ENCODE data around the gene ELL2. TPM values are rescaled to one million over a fixed set of nuclear protein-coding genes. Genes with fewer than 3 reads are reported as not detected.

Gene ELL2
- polyA plus RNA-seq, 3 donors = 3.1 to 8.1 (median 5.8) TPM

DNA sequence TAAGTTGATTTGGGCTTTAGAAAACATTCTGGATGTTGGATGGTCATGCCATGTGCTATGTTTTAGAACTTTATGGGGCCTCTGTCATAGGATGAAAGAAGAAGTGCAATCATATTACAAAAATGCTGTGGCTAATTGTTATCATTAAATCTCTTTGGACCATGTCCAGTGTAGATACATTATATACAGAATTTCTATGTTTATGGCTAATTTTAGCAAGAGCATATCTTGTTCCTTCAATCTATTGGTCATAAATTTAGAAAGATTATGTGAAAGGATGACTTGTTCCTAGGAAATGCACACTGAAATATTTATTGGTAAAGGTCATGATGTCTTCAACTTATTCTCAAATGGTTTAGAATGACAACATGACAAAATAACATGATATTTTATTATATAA, 42.4 kb upstream of the ELL2 start:
- H2AFZ ChIP-seq (ENCODE audit: insufficient read depth, low read depth, low read length, poor library complexity, severe bottlenecking) = no peak overlapping the region
- intact Hi-C loops (cut with micrococcal nuclease) = no loop called here
- no peaks in the 10 kb centered on the region for H3K36me3 Mint-ChIP-seq
- H4K20me1 ChIP-seq (ENCODE audit: insufficient read depth, low read length) = no peaks in the 10 kb centered on the region
- H3K27me3 Mint-ChIP-seq (ENCODE audit: low read depth in 3 of 3) = peaks cover 0 to 2% (median 0%) of the 10 kb centered on the region in 3 donors
- TF ChIP-seq, protein P1, sequence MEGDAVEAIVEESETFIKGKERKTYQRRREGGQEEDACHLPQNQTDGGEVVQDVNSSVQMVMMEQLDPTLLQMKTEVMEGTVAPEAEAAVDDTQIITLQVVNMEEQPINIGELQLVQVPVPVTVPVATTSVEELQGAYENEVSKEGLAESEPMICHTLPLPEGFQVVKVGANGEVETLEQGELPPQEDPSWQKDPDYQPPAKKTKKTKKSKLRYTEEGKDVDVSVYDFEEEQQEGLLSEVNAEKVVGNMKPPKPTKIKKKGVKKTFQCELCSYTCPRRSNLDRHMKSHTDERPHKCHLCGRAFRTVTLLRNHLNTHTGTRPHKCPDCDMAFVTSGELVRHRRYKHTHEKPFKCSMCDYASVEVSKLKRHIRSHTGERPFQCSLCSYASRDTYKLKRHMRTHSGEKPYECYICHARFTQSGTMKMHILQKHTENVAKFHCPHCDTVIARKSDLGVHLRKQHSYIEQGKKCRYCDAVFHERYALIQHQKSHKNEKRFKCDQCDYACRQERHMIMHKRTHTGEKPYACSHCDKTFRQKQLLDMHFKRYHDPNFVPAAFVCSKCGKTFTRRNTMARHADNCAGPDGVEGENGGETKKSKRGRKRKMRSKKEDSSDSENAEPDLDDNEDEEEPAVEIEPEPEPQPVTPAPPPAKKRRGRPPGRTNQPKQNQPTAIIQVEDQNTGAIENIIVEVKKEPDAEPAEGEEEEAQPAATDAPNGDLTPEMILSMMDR (IDR thresholded peaks at IDR 0.05) = no peak
- no peaks in the 10 kb centered on the region for H3K27me3 ChIP-seq (ENCODE audit: control insufficient read depth in 2 of 2, insufficient read depth in 2 of 2, low read length in 2 of 2)
- no peak overlapping the region for H3K4me2 ChIP-seq (replicated peaks; ENCODE audit: extremely low read depth, low read length, poor library complexity, severe bottlenecking)
- H3K36me3 ChIP-seq (replicated peaks in 1 of 2; ENCODE audit: control insufficient read depth in 1 of 2, insufficient read depth in 2 of 2, low read length in 2 of 2) = no peaks in the 10 kb centered on the region
- H3K4me3 Mint-ChIP-seq = no peak overlapping the region
- H3K9me3 ChIP-seq (replicated peaks in 1 of 2; ENCODE audit: control insufficient read depth in 1 of 2, insufficient read depth in 1 of 2, low read length in 2 of 2) = no peaks in the 10 kb centered on the region
- H3K4me3 ChIP-seq (replicated peaks in 1 of 3; ENCODE audit: low read depth in 2 of 3, low read length in 3 of 3) = no peak overlapping the region
- peaks cover 0 to 2% (median 0%) of the 10 kb centered on the region in 7 donors for H3K9me3 Mint-ChIP-seq
- no peaks in the 10 kb centered on the region for H3K4me1 ChIP-seq (ENCODE audit: control insufficient read depth in 1 of 2, insufficient read depth in 2 of 2, low read length in 2 of 2)
- no peak overlapping the region for H3K9ac ChIP-seq (ENCODE audit: insufficient read depth, low read length, poor library complexity, severe bottlenecking)
- H3K79me2 ChIP-seq (ENCODE audit: insufficient read depth, low read length) = no peaks in the 10 kb centered on the region
- no peak overlapping the region for H3K27ac ChIP-seq (ENCODE audit: low read depth in 1 of 2, low read length in 2 of 2)
- no peak for DNase-seq
- H3K27ac Mint-ChIP-seq = no peak overlapping the region
- no peaks in the 10 kb centered on the region for H3K4me1 Mint-ChIP-seq

DNA sequence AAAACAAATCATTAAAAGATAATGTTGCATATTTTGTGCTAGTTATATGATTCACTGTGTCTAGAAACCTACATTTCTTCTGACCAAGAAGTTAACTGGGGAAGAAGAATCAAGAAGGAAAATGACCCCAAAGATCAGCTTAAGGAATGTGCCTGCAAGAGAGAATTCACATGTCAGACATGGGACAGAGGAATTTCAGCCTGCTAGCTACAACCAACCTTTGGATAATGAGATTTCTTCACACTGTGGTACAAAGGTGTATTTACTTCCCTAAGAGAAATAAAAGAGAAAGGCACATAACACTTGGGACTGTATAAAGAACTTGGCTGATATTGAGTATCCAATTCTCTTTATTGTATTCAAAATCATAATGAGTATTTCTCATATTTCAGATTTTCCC, 39.6 kb upstream of the ELL2 start:
- TF ChIP-seq, protein P1 (IDR thresholded peaks at IDR 0.05) = no peak
- peaks cover 0 to 2% (median 0%) of the 10 kb centered on the region in 7 donors for H3K9me3 Mint-ChIP-seq
- H3K4me1 Mint-ChIP-seq = no peaks in the 10 kb centered on the region
- H4K20me1 ChIP-seq (ENCODE audit: insufficient read depth, low read length) = no peaks in the 10 kb centered on the region
- no peak overlapping the region for H3K4me3 ChIP-seq (replicated peaks in 1 of 3; ENCODE audit: low read depth in 2 of 3, low read length in 3 of 3)
- no peaks in the 10 kb centered on the region for H3K27me3 ChIP-seq (ENCODE audit: control insufficient read depth in 2 of 2, insufficient read depth in 2 of 2, low read length in 2 of 2)
- H3K36me3 ChIP-seq (replicated peaks in 1 of 2; ENCODE audit: control insufficient read depth in 1 of 2, insufficient read depth in 2 of 2, low read length in 2 of 2) = no peaks in the 10 kb centered on the region
- H3K4me2 ChIP-seq (replicated peaks; ENCODE audit: extremely low read depth, low read length, poor library complexity, severe bottlenecking) = no peak overlapping the region
- no peak overlapping the region for H3K9ac ChIP-seq (ENCODE audit: insufficient read depth, low read length, poor library complexity, severe bottlenecking)
- no peak overlapping the region for H3K4me3 Mint-ChIP-seq
- H3K36me3 Mint-ChIP-seq = no peaks in the 10 kb centered on the region
- DNase-seq = no peak
- no peak overlapping the region for H3K27ac ChIP-seq (ENCODE audit: low read depth in 1 of 2, low read length in 2 of 2)
- H3K9me3 ChIP-seq (replicated peaks in 1 of 2; ENCODE audit: control insufficient read depth in 1 of 2, insufficient read depth in 1 of 2, low read length in 2 of 2) = no peaks in the 10 kb centered on the region
- no peaks in the 10 kb centered on the region for H3K4me1 ChIP-seq (ENCODE audit: control insufficient read depth in 1 of 2, insufficient read depth in 2 of 2, low read length in 2 of 2)
- H3K79me2 ChIP-seq (ENCODE audit: insufficient read depth, low read length) = no peaks in the 10 kb centered on the region
- peaks cover 0 to 2% (median 0%) of the 10 kb centered on the region in 3 donors for H3K27me3 Mint-ChIP-seq (ENCODE audit: low read depth in 3 of 3)
- no peak overlapping the region for H3K27ac Mint-ChIP-seq
- no peak overlapping the region for H2AFZ ChIP-seq (ENCODE audit: insufficient read depth, low read depth, low read length, poor library complexity, severe bottlenecking)
- intact Hi-C loops (cut with micrococcal nuclease) = no loop called here
